K562 (cell line): Measurements from ENCODE around the gene RABL6. TPM values are rescaled to one million over a fixed set of nuclear protein-coding genes. Genes with fewer than 3 reads are reported as not detected.

Source experiments
- ATAC-seq: fragments of 200-7000 bp; cut with Tn5 transposase; 3 replicates; pipeline ENCODE4 v1.9.1; 2020; ENCODE audit warnings: moderate library complexity
- BruUV-seq: library from RNA; stranded (reverse); fragments of 400-500 nt; replicated peaks from 2 replicates; lab custom pipeline; 2021; lab: Mats Ljungman, UMichigan
- CTCF ChIA-PET: fragments of 300-600 bp; formaldehyde crosslinking; extraction: SDS; loops from one replicate; lab custom pipeline; 2021; ENCODE audit warnings: low intra/inter-chr PET ratio; lab: Yijun Ruan, JAX
- POLR2A ChIA-PET: fragments of 300-600, 350-650 bp; sonication (Branson Sonifier 250); formaldehyde crosslinking; extraction: SDS; loops from one replicate; lab custom pipeline; 2021; ENCODE audit warnings: antibody characterized with exemption, inconsistent platforms; lab: Yijun Ruan, JAX
- DNase-seq, 4 experiments: peaks; one replicate each; pipeline versions ENCODE4 v3.0.0 to v3.0.0-alpha.2; 2011 to 2018; ENCODE audit warnings: low spot score in 3 of 4, mixed read lengths in 3 of 4; ENCODE audit errors: extremely low read depth in 1 of 4
- FAIRE-seq: peaks from 2 replicates; lab custom pipeline; 2011; peaks lifted over from hg19 to GRCh38; lab: Jason Lieb, UNC
- H2AFZ ChIP-seq: 2 replicates; pipeline ENCODE4 v1.6.0; 2011; ENCODE audit warnings: low read depth, low read length, control low read depth, inconsistent platforms
- H3K27ac ChIP-seq: fragments of 200-600 bp; 3 replicates; pipeline ENCODE4 v1.8.0; 2011; ENCODE audit warnings: low read depth, mild to moderate bottlenecking, control low read depth, inconsistent platforms, low read length, moderate library complexity, mixed read lengths; ENCODE audit errors: extremely low read depth
- H3K27me3 ChIP-seq, 2 experiments: fragments of 300-600 bp in 1 of 2; 2 replicates in 1 of 2; 3 replicates in 1 of 2; pipeline versions ENCODE4 v1.6.0 to v1.8.0; 2011; ENCODE audit warnings: inconsistent platforms in 2 of 2, low read length in 2 of 2, mild to moderate bottlenecking in 1 of 2, mixed read lengths in 1 of 2, moderate library complexity in 1 of 2; ENCODE audit not compliant: control insufficient read depth in 2 of 2, insufficient read depth in 2 of 2
- H3K36me3 ChIP-seq: fragments of 300-600 bp; 3 replicates; pipeline ENCODE4 v1.8.0; 2011; ENCODE audit warnings: mild to moderate bottlenecking, low read length, inconsistent platforms; ENCODE audit not compliant: control insufficient read depth, insufficient read depth
- H3K4me1 ChIP-seq, 2 experiments: fragments of 200-600 bp in 1 of 2; replicated peaks in 1 of 2; 2 replicates in 1 of 2; 3 replicates in 1 of 2; pipeline versions ENCODE4 v1.5.1 to v1.8.0; 2011; ENCODE audit warnings: inconsistent platforms in 2 of 2, low read length in 2 of 2, mild to moderate bottlenecking in 1 of 2, mixed read lengths in 1 of 2, moderate library complexity in 1 of 2; ENCODE audit not compliant: control insufficient read depth in 2 of 2, insufficient read depth in 2 of 2
- H3K4me2 ChIP-seq: 2 replicates; pipeline ENCODE4 v1.6.1; 2011; ENCODE audit warnings: low read length, control low read depth, inconsistent platforms, mixed read lengths; ENCODE audit not compliant: insufficient read depth
- H3K4me3 ChIP-seq: fragments of 200-600 bp; sonication (generic), shearing (Covaris generic); 2 replicates; pipeline ENCODE4 v1.5.1; 2016; ENCODE audit warnings: control low read depth, inconsistent platforms
- H3K79me2 ChIP-seq: fragments of 200-600 bp; 3 replicates; pipeline ENCODE4 v1.8.0; 2011; ENCODE audit warnings: low read length, inconsistent platforms; ENCODE audit not compliant: control insufficient read depth, insufficient read depth
- H3K9ac ChIP-seq, 2 experiments: 2 replicates each; pipeline versions ENCODE4 v1.6.0 to v1.6.1; 2011; ENCODE audit warnings: low read depth in 2 of 2, low read length in 2 of 2, control low read depth in 1 of 2, inconsistent platforms in 1 of 2, mild to moderate bottlenecking in 1 of 2, mixed read lengths in 1 of 2; ENCODE audit not compliant: insufficient read depth in 1 of 2
- H3K9me1 ChIP-seq: one replicate; pipeline ENCODE4 v1.6.0; 2011; ENCODE audit warnings: inconsistent platforms, mild to moderate bottlenecking, low read length, moderate library complexity; ENCODE audit not compliant: control insufficient read depth, insufficient read depth
- H3K9me3 ChIP-seq: replicated peaks from 2 replicates; pipeline ENCODE4 v1.5.1; 2011; ENCODE audit warnings: low read depth, low read length, inconsistent platforms; ENCODE audit not compliant: control insufficient read depth, insufficient read depth
- H4K20me1 ChIP-seq: replicated peaks from 2 replicates; pipeline ENCODE4 v1.6.1; 2011; ENCODE audit warnings: low read length, inconsistent platforms, mixed read lengths; ENCODE audit not compliant: control insufficient read depth, insufficient read depth
- HMGN3 ChIP-seq: IDR thresholded peaks from 2 replicates; pipeline ENCODE4 v1.6.1; 2011; ENCODE audit warnings: borderline replicate concordance, low read depth, mild to moderate bottlenecking, mixed read lengths, low read length; ENCODE audit not compliant: insufficient read length; ENCODE audit errors: extremely low read depth
- RBM22 ChIP-seq: fragments of 200-400 bp; formaldehyde crosslinking; IDR thresholded peaks from 2 replicates; pipeline ENCODE4 v1.6.1; 2018; ENCODE audit warnings: low read length, low read depth; ENCODE audit not compliant: poor library complexity, severe bottlenecking
- WGBS: fragments of 100-300 bp; shearing (Covaris generic); methylation state at CpG from one replicate; pipeline ENCODE4 v1.1.6; 2016; ENCODE audit warnings: low coverage, mixed read lengths; ENCODE audit not compliant: insufficient coverage; ENCODE audit errors: missing lambda C conversion rate; 5-methylcytosine and 5-hydroxymethylcytosine counted together
- in situ Hi-C: fragments of 300-500 bp; cut with MboI; formaldehyde crosslinking; loops from 4 replicates; pipeline ENCODE4 v1.15.0; 2018; ENCODE audit warnings: inconsistent platforms, mixed read lengths
- intact Hi-C: fragments of 100-400 bp; cut with micrococcal nuclease; formaldehyde crosslinking; loops from 2 replicates; pipeline ENCODE4 v1.14.2; 2022
- polyA plus RNA-seq, 8 experiments: library from polyadenylated mRNA; depleted of rRNA in 4 of 8; stranded (reverse) in 5 of 8; unstranded in 3 of 8; fragments of >200 nt; fragmentation: Nextera tagmentation in 2 of 8; fragmentation: Illumina TruSeq in 1 of 8; extraction: Ambion mirVana in 2 of 8; extraction: Trizol in 1 of 8; gene quantifications; 2 replicates each; pipeline versions ENCODE4 v1.2.1 to v1.2.3, GENCODE V29; 2011 to 2014; ENCODE audit warnings: inconsistent platforms in 1 of 8, missing spikeins in 1 of 8
- total RNA-seq, 7 experiments: library from RNA; depleted of rRNA in 6 of 7; stranded (reverse); fragments of >200 nt in 6 of 7; fragmentation: Illumina TruSeq in 2 of 7; extraction: Trizol in 2 of 7; gene quantifications; 2 replicates each; pipeline versions ENCODE4 v1.2.1 to v1.2.3, GENCODE V29; 2011 to 2021; ENCODE audit warnings: low replicate concordance in 1 of 7

Gene RABL6
- total and polyA plus RNA-seq, 9 of the 15 experiments (the other 6 are each of a cell fraction or from before 2014, with no cell fraction given), result 5.6 to 181 (median 84.5) TPM

- intact Hi-C loops, result loop anchor here (5.0 kb wide), 1 partner anchor 97 kb away; the partner anchor contains the start of gene FBXW5
- no peaks in the 10 kb centered on the region for H3K9me3 ChIP-seq
- H3K9me1 ChIP-seq, result no peaks in the 10 kb centered on the region
- in situ Hi-C loops, result no loop called here
- H3K79me2 ChIP-seq, result peaks cover 16% of the 10 kb centered on the region
- BruUV-seq, result no TSS peak
- 97% methylated on average over 28 of the region's 88 CpGs for WGBS
- DNase-seq (no peak), FAIRE-seq (no peak), ATAC-seq (no peak)
- H3K4me2 ChIP-seq, result no peak overlapping the region
- H3K4me1 ChIP-seq, result peaks cover 10 to 85% of the 10 kb centered on the region in 2 experiments
- TF ChIP-seq HMGN3, result no peak
- TF ChIP-seq RBM22, result peak; percentile 21
- no peak overlapping the region for H3K4me3 ChIP-seq
- no peak overlapping the region for H2AFZ ChIP-seq
- peaks cover 10% of the 10 kb centered on the region; the same call in 2 of the 3 replicates for H3K36me3 ChIP-seq
- no peak overlapping the region for H3K9ac ChIP-seq
- H4K20me1 ChIP-seq, result peaks cover 15% of the 10 kb centered on the region
- POLR2A ChIA-PET, result no interaction called here
- no peak overlapping the region for H3K27ac ChIP-seq
- H3K27me3 ChIP-seq, result no peaks in the 10 kb centered on the region
- CTCF ChIA-PET, result no interaction called here
These were observed 37.2 kb downstream of the RABL6 start for GRCh38 chr9:136844761-136845464.
